ENCODE data around the gene OR1D5. TPM values are rescaled to one million over a fixed set of nuclear protein-coding genes. Genes with fewer than 3 reads are reported as not detected.

OR1D5 gene
- total RNA-seq, 1 experiment from 2014 or later, result not detected

DNA sequence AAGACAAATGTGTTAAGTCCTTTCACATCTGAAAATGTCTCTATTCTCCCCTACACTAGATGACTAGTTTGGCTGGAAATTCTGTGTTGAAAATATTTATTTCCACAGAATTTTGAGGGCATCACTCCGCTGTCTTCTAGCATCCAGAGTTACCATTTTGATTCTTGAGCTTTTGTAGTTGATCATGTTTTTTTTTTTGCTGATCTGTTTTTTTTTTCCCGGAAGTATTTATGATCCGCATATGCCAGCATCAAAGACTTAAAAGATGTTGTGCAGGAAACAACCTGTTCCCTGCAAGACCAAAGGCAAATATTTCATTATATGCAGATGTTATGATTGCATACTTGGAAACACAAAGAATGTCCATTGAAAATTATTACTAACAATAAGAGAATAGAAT is 16.7 kb downstream of the OR1D5 start:
- TF ChIP-seq, protein P1, sequence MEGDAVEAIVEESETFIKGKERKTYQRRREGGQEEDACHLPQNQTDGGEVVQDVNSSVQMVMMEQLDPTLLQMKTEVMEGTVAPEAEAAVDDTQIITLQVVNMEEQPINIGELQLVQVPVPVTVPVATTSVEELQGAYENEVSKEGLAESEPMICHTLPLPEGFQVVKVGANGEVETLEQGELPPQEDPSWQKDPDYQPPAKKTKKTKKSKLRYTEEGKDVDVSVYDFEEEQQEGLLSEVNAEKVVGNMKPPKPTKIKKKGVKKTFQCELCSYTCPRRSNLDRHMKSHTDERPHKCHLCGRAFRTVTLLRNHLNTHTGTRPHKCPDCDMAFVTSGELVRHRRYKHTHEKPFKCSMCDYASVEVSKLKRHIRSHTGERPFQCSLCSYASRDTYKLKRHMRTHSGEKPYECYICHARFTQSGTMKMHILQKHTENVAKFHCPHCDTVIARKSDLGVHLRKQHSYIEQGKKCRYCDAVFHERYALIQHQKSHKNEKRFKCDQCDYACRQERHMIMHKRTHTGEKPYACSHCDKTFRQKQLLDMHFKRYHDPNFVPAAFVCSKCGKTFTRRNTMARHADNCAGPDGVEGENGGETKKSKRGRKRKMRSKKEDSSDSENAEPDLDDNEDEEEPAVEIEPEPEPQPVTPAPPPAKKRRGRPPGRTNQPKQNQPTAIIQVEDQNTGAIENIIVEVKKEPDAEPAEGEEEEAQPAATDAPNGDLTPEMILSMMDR (conservative IDR thresholded peaks at IDR 0.05), result no peak
- Mint-ChIP-seq H3K27ac (no peak overlapping the region), H3K4me1 (peaks cover 4 to 8% of the 10 kb centered on the region in 2 experiments; a peak in 2 of 4 replicates), H3K4me3 (no peak overlapping the region), H3K36me3 (ENCODE audit: insufficient read depth in 1 of 3, low read depth in 3 of 3) (peaks cover 4 to 6% (median 4%) of the 10 kb centered on the region in 3 experiments; a peak in 5 of 7 replicates), H3K9me3 (peaks cover 34% of the 10 kb centered on the region in 2 experiments), H3K27me3 (ENCODE audit: low read depth) (peaks cover 16% of the 10 kb centered on the region)
- Histone ChIP-seq H3K56ac (ENCODE audit: insufficient read length, low read depth, low read length) (no peak overlapping the region), H4K8ac (replicated peaks; ENCODE audit: insufficient read length, low read depth, low read length) (no peak overlapping the region), H3K9ac (ENCODE audit: extremely low read depth, insufficient read length, low read length) (no peak overlapping the region), H3K23me2 (ENCODE audit: insufficient read length, low read depth, low read length, poor library complexity, severe bottlenecking) (no peaks in the 10 kb centered on the region), H3K4me2 (ENCODE audit: insufficient read depth, insufficient read length, low read length) (no peak overlapping the region), H3K79me1 (ENCODE audit: insufficient read depth, low read depth, low read length, poor library complexity, severe bottlenecking) (no peaks in the 10 kb centered on the region), H3K27ac (ENCODE audit: insufficient read length, low read depth, low read length) (no peak overlapping the region), H3K18ac (ENCODE audit: insufficient read length, low read depth, low read length) (no peak overlapping the region), H2BK5ac (ENCODE audit: insufficient read length, low read length) (no peak overlapping the region), H3K14ac (ENCODE audit: insufficient read depth, low read length) (no peak overlapping the region), H3K4ac (ENCODE audit: low read depth, low read length) (no peak overlapping the region), H3K4me1 (ENCODE audit: insufficient read depth, low read length) (no peaks in the 10 kb centered on the region), H2BK15ac (ENCODE audit: low read depth, low read length) (no peak overlapping the region), H2AFZ (ENCODE audit: low read length) (no peak overlapping the region), H3T11ph (ENCODE audit: low read length) (no peak overlapping the region), H2BK12ac (ENCODE audit: insufficient read length, low read depth, low read length) (no peak overlapping the region), H4K5ac (ENCODE audit: insufficient read length, low read depth, low read length) (no peak overlapping the region), H3K79me2 (ENCODE audit: insufficient read depth, low read length) (no peaks in the 10 kb centered on the region), H3K23ac (ENCODE audit: insufficient read length, low read depth, low read length) (no peak overlapping the region), H2BK20ac (ENCODE audit: low read depth, low read length, poor library complexity, severe bottlenecking) (no peak overlapping the region), H4K91ac (ENCODE audit: insufficient read length, low read depth, low read length) (no peak overlapping the region), H3K27me3 (ENCODE audit: insufficient read depth, low read length) (no peaks in the 10 kb centered on the region), H3K9me3 (ENCODE audit: control insufficient read depth, low read depth, low read length) (no peaks in the 10 kb centered on the region), H4K20me1 (ENCODE audit: control insufficient read depth, insufficient read depth, insufficient read length) (no peaks in the 10 kb centered on the region), H2BK120ac (ENCODE audit: low read depth, low read length, poor library complexity, severe bottlenecking) (no peak overlapping the region), H2AK5ac (ENCODE audit: insufficient read length, low read length) (no peak overlapping the region)
- WGBS (ENCODE audit: extremely low coverage, insufficient read length, low lambda C conversion rate), result no CpG with 5 or more reads among the region's 3 CpGs
- no peak for DNase-seq

Data from H9 (cell line).